SU-DHL-6 (cell line): Measurements from ENCODE around the gene CEP170.

ENCODE experiments used
- H2AFZ ChIP-seq: fragments of 200-600 bp; sonication (generic); 2 replicates; pipeline ENCODE4 v1.6.1; 2014; ENCODE audit warnings: low read depth, mild to moderate bottlenecking, moderate library complexity, mixed read lengths, antibody characterized with exemption, low read length; ENCODE audit not compliant: severe bottlenecking
- H3F3A ChIP-seq: fragments of 200-600 bp; shearing (Covaris generic); 2 replicates; pipeline ENCODE4 v1.6.0; 2016; ENCODE audit warnings: antibody characterized with exemption, mild to moderate bottlenecking; ENCODE audit not compliant: insufficient read depth
- H3K27ac ChIP-seq: fragments of 200-600 bp; sonication (generic); 2 replicates; pipeline ENCODE4 v1.5.1; 2016; ENCODE audit warnings: low read depth, mild to moderate bottlenecking, low read length, moderate library complexity, mixed read lengths
- H3K27me3 ChIP-seq: fragments of 200-600 bp; sonication (generic), shearing (Covaris generic); 2 replicates; pipeline ENCODE4 v1.6.0; 2014; ENCODE audit warnings: mild to moderate bottlenecking, low read length
- H3K36me3 ChIP-seq: fragments of 200-600 bp; sonication (generic); 2 replicates; pipeline ENCODE4 v1.6.1; 2014; ENCODE audit warnings: mild to moderate bottlenecking, low read length, mixed read lengths
- H3K4me2 ChIP-seq: fragments of 300-600, 200-600 bp; shearing (Covaris generic), sonication (generic); 2 replicates; pipeline ENCODE4 v1.6.0; 2014; ENCODE audit warnings: low read length, low read depth, mild to moderate bottlenecking; ENCODE audit not compliant: poor library complexity, severe bottlenecking
- H3K4me3 ChIP-seq: fragments of 200-600 bp; sonication (generic); 2 replicates; pipeline ENCODE4 v1.5.1; 2014; ENCODE audit warnings: antibody characterized with exemption, low read length, mild to moderate bottlenecking, mixed read lengths; ENCODE audit not compliant: insufficient read depth, poor library complexity, severe bottlenecking
- H3K79me2 ChIP-seq: fragments of 200-600 bp; sonication (generic); 2 replicates; pipeline ENCODE4 v1.6.1; 2014; ENCODE audit warnings: mild to moderate bottlenecking, low read length, moderate library complexity; ENCODE audit not compliant: insufficient read depth
- H3K9ac ChIP-seq: fragments of 200-600 bp; sonication (generic); 2 replicates; pipeline ENCODE4 v1.7.0; 2014; ENCODE audit warnings: mild to moderate bottlenecking, low read length
- H3K9me2 ChIP-seq: fragments of 200-600 bp; sonication (generic); replicated peaks from 2 replicates; pipeline ENCODE4 v1.6.1; 2014; ENCODE audit warnings: low read length; ENCODE audit not compliant: insufficient read depth
- H3K9me3 ChIP-seq: fragments of 200-600 bp; sonication (generic); 2 replicates; pipeline ENCODE4 v1.6.1; 2014; ENCODE audit warnings: low read length, mixed read lengths; ENCODE audit not compliant: insufficient read depth
- H4K20me1 ChIP-seq: fragments of 200-600 bp; sonication (generic); 2 replicates; pipeline ENCODE4 v1.6.1; 2014; ENCODE audit warnings: low read depth, mild to moderate bottlenecking, antibody characterized with exemption, low read length, moderate library complexity, mixed read lengths
- EZH2phosphoT487 ChIP-seq: fragments of 200-600 bp; sonication (generic), shearing (Covaris generic); conservative IDR thresholded peaks from 2 replicates; pipeline ENCODE4 v1.6.1; 2018; ENCODE audit warnings: mild to moderate bottlenecking, antibody characterized with exemption, low read length, moderate library complexity, mixed read lengths
- TF ChIP-seq, protein P1 (sequence below): fragments of 200-600 bp; sonication (generic); IDR thresholded peaks from one replicate; pipeline ENCODE4 v1.5.1; 2017; ENCODE audit warnings: antibody characterized with exemption, mild to moderate bottlenecking, low read length, moderate library complexity; ENCODE audit not compliant: insufficient read depth, poor library complexity, severe bottlenecking

CEP170 gene

GRCh38 chr1:243272401-243272800 is 17.3 kb upstream of the CEP170 start:
- Histone ChIP-seq H3K36me3 (no peaks in the 10 kb centered on the region), H3K4me3 (no peak overlapping the region), H3K9me3 (no peaks in the 10 kb centered on the region), H3F3A (peaks cover 5% of the 10 kb centered on the region; the same call in 1 of the 2 replicates), H3K27ac (no peak overlapping the region), H3K27me3 (no peaks in the 10 kb centered on the region), H3K9ac (no peak overlapping the region), H4K20me1 (no peaks in the 10 kb centered on the region), H2AFZ (no peak overlapping the region), H3K79me2 (peaks cover 3% of the 10 kb centered on the region; the same call in 1 of the 2 replicates), H3K4me2 (no peak overlapping the region), H3K9me2 (no peaks in the 10 kb centered on the region)
- no peak for TF ChIP-seq EZH2phosphoT487
- TF ChIP-seq, protein P1, sequence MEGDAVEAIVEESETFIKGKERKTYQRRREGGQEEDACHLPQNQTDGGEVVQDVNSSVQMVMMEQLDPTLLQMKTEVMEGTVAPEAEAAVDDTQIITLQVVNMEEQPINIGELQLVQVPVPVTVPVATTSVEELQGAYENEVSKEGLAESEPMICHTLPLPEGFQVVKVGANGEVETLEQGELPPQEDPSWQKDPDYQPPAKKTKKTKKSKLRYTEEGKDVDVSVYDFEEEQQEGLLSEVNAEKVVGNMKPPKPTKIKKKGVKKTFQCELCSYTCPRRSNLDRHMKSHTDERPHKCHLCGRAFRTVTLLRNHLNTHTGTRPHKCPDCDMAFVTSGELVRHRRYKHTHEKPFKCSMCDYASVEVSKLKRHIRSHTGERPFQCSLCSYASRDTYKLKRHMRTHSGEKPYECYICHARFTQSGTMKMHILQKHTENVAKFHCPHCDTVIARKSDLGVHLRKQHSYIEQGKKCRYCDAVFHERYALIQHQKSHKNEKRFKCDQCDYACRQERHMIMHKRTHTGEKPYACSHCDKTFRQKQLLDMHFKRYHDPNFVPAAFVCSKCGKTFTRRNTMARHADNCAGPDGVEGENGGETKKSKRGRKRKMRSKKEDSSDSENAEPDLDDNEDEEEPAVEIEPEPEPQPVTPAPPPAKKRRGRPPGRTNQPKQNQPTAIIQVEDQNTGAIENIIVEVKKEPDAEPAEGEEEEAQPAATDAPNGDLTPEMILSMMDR: no peak

- H3F3A ChIP-seq: peaks cover 5% of the 10 kb centered on the region; the same call in 1 of the 2 replicates
- no peaks in the 10 kb centered on the region for H3K36me3 ChIP-seq
- H3K9ac ChIP-seq: no peak overlapping the region
- H3K79me2 ChIP-seq: peaks cover 3% of the 10 kb centered on the region; the same call in 1 of the 2 replicates
- H4K20me1 ChIP-seq: no peaks in the 10 kb centered on the region
- H3K27ac ChIP-seq: no peak overlapping the region
- no peak overlapping the region for H2AFZ ChIP-seq
- TF ChIP-seq EZH2phosphoT487: no peak
- TF ChIP-seq, protein P1: no peak
- H3K9me3 ChIP-seq: no peaks in the 10 kb centered on the region
- H3K9me2 ChIP-seq: no peaks in the 10 kb centered on the region
- no peaks in the 10 kb centered on the region for H3K27me3 ChIP-seq
- H3K4me2 ChIP-seq: no peak overlapping the region
- no peak overlapping the region for H3K4me3 ChIP-seq
Measured at GRCh38 chr1:243271996-243272395, 16.9 kb upstream of the CEP170 start.

DNA sequence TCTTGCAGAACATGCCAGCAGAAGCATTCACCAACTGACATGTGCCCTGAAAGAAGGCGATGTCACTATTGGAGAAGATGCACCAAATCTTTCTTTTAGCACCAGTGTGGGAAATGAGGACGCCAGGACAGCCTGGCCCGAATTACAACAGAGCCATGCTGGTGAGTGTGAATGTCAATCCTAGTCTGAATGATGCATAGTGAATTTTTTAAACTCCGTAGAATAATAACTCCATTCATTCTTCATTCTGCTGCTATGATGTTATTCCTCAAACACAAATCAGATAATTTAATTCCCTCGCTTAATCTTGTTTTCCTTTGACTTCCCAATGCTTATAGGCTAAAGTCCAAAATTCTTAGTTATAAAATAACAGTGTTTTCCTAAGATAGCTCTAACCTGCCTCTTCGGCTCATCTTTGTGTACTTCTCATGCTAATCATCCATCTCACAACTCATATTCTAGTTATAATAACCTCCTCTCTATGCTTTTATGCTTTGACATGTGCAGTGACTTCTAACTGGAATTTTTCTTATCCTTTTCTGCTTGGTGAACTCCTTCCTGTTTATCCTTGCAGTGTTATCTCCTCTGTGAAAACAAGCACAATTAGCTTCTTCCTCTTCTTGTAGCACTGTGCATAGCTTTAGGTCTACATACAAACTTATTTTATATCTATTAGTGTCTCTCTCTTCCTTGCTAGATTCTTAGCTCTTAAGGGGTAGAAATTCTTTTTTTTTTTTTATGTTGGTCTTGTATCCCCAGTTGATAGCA is 15.2 kb upstream of the CEP170 start:
- Histone ChIP-seq H3K9me2 (no peaks in the 10 kb centered on the region), H4K20me1 (no peaks in the 10 kb centered on the region), H3K9ac (no peak overlapping the region), H3K4me2 (no peak overlapping the region), H3F3A (peaks cover 5% of the 10 kb centered on the region; the same call in 1 of the 2 replicates), H3K27me3 (no peaks in the 10 kb centered on the region), H3K27ac (no peak overlapping the region), H3K9me3 (no peaks in the 10 kb centered on the region), H3K4me3 (no peak overlapping the region), H3K79me2 (peaks cover 3% of the 10 kb centered on the region; the same call in 1 of the 2 replicates), H3K36me3 (no peaks in the 10 kb centered on the region), H2AFZ (no peak overlapping the region)
- TF ChIP-seq, protein P1: no peak
